ENCODE measurements around the gene ELL. TPM values are rescaled to one million over a fixed set of nuclear protein-coding genes. Genes with fewer than 3 reads are reported as not detected.
A peak's percentile ranks its signal among the peaks of the same experiment; 100 is the strongest.

Gene ELL
- polyA plus RNA-seq, 1 experiment = 2.7 TPM

DNA sequence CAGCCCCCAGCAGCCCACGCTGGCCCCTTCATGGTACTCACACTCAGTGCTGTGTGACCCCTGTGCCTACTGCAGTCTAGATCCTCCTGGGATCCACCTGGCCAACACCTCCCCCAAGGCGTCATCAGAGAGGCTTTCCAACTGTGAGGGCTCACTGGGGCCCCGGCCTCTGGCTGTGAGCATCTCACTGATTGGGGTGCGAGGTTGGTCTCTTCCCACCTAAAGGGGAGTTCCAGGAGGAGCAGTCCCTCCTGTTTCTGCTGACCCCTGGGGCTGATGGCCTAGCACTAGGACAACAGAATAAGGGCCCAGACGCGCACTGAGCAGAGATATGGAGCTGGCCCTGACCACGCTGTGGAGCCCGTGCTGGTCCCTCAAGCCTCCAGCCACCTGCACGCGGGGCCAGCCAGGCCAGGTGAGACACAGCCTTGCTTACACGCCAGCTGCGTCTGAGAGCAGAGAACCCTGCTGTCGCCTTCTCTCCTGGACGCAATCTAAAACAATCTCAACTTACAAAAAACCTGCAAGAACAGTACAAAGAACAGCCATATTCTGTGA, 32.2 kb downstream of the ELL start:
- ChIA-PET POLR2A (no interaction called here), CTCF (no interaction called here)
- TF ChIP-seq CTCF (IDR thresholded peaks at IDR 0.05; ENCODE audit: low read depth, low read length) = no peak
- Histone ChIP-seq H3K4me3 (ENCODE audit: low read depth, low read length) (no peak overlapping the region), H3K27ac (ENCODE audit: low read depth, low read length) (no peak overlapping the region), H3K27me3 (ENCODE audit: control insufficient read depth, insufficient read depth, low read length) (no peaks in the 10 kb centered on the region), H3K9me3 (ENCODE audit: control insufficient read depth, insufficient read depth, low read length) (no peaks in the 10 kb centered on the region)
- DNase-seq (ENCODE audit: low read depth, low spot score) = no peak

DNA sequence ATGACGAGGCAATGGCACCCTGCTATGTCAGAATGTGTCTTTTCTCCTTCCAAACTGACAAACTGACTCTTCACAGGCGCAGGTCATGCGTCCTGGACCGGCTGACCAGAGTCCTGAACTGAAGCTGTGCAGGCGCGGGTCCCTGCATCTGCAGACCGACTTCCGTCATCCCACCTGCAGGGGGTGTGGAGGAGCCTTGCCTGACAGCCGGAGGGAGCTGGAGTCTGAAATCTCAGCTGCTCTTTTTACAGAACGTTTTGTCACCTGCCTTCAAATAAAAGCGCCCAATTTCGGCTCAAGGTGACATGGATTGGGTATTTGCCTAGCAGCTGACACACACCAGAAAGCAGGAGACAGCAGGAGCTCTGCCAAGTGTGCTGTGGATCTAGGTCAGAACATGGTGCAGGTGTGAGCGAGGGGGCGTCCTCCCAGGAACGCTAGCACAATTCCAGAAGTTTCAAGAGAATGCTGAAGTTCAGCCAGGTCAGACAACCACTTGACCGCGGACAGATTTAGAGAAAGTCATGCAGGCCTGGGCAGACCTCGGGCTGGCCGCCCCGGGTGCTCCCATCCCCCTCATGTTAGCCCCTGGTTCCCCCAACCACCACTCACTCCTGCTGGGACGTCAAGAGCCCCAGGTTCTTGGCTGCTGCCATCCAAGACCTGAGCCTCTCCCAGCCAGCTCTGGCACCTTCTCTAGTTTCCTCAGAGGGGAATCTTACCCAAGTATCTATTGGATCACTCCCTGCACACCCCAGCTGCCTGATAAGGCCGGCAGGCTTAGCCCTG, 32.8 kb downstream of the ELL start:
- H3K9me3 ChIP-seq (ENCODE audit: control insufficient read depth, insufficient read depth, low read length) = no peaks in the 10 kb centered on the region
- no peak overlapping the region for H3K27ac ChIP-seq (ENCODE audit: low read depth, low read length)
- H3K4me3 ChIP-seq (ENCODE audit: low read depth, low read length) = no peak overlapping the region
- ChIA-PET CTCF (interaction anchor here (0.9 to 1.0 kb wide), 2 partner anchors 9 to 11 kb away, joined by 3 to 4 read pairs; no protein-coding TSS in a partner anchor), POLR2A (no interaction called here)
- H3K27me3 ChIP-seq (ENCODE audit: control insufficient read depth, insufficient read depth, low read length) = no peaks in the 10 kb centered on the region
- TF ChIP-seq CTCF (IDR thresholded peaks at IDR 0.05; ENCODE audit: low read depth, low read length) = peak; percentile 26; the same call in 1 of the 2 replicates
- DNase-seq (ENCODE audit: low read depth, low spot score) = no peak

DNA sequence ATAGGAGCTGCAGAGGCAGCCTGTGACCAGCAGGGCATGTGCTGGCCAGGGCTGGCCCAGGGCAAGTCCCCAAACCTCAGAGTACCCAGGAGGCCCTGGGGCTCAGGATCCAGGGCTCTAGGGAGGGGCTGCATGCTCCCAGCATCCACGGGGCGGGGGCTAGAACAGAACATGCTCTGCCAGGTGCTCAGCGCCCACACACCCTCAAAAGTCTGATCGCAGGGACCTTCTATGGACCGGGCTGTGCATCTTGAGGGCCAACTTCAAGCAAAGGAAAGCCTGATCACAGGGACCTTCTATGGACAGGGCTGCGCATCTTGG, 33.5 kb downstream of the ELL start:
- peak; percentile 32; the same call in 1 of the 2 replicates for TF ChIP-seq CTCF (IDR thresholded peaks at IDR 0.05; ENCODE audit: low read depth, low read length)
- CTCF ChIA-PET = interaction anchor here (0.9 to 1.0 kb wide), 2 partner anchors 8 to 10 kb away, joined by 3 to 4 read pairs; no protein-coding TSS in a partner anchor
- POLR2A ChIA-PET = no interaction called here
- Histone ChIP-seq H3K4me3 (ENCODE audit: low read depth, low read length) (no peak overlapping the region), H3K27me3 (ENCODE audit: control insufficient read depth, insufficient read depth, low read length) (no peaks in the 10 kb centered on the region), H3K27ac (ENCODE audit: low read depth, low read length) (no peak overlapping the region), H3K9me3 (ENCODE audit: control insufficient read depth, insufficient read depth, low read length) (no peaks in the 10 kb centered on the region)
- no peak for DNase-seq (ENCODE audit: low read depth, low spot score)

- TF ChIP-seq CTCF (IDR thresholded peaks at IDR 0.05; ENCODE audit: low read depth, low read length) = no peak
- DNase-seq (ENCODE audit: low read depth, low spot score) = no peak
- no peaks in the 10 kb centered on the region for H3K27me3 ChIP-seq (ENCODE audit: control insufficient read depth, insufficient read depth, low read length)
- no peak overlapping the region for H3K27ac ChIP-seq (ENCODE audit: low read depth, low read length)
- H3K9me3 ChIP-seq (ENCODE audit: control insufficient read depth, insufficient read depth, low read length) = no peaks in the 10 kb centered on the region
- ChIA-PET POLR2A (no interaction called here), CTCF (interaction anchor here (1.0 kb wide), 1 partner anchor 10 kb away, joined by 3 read pairs; no protein-coding TSS in a partner anchor)
- H3K4me3 ChIP-seq (ENCODE audit: low read depth, low read length) = no peak overlapping the region
These were observed 34.1 kb downstream of the ELL start for GRCh38 chr19:18487576-18488402.
